Thoracic aorta (tissue), 2 donors: ENCODE measurements around the gene E4F1. TPM values are rescaled to one million over a fixed set of nuclear protein-coding genes. Genes with fewer than 3 reads are reported as not detected.

Experiments
- ATAC-seq: fragments of 150-250 bp; one replicate; pipeline ENCODE4 v1.8.0; 2017; ENCODE audit warnings: low read depth; ENCODE audit not compliant: insufficient number of reproducible peaks, low FRiP score
- DNase-seq: peaks from one replicate; pipeline ENCODE4 v3.0.0-alpha.2; 2020; ENCODE audit warnings: low spot score
- H3K27ac ChIP-seq, 2 donors: fragments of 200-600 bp; sonication (generic); 1 replicate in 1 of 2; 2 replicates in 1 of 2; pipeline ENCODE4 v1.5.1; 2016; ENCODE audit warnings: mild to moderate bottlenecking in 2 of 2, moderate library complexity in 2 of 2
- H3K27me3 ChIP-seq: fragments of 200-600 bp; sonication (generic); replicated peaks from 2 replicates; pipeline ENCODE4 v1.6.0; 2016; ENCODE audit warnings: mild to moderate bottlenecking; ENCODE audit not compliant: insufficient read depth
- H3K36me3 ChIP-seq: fragments of 200-600 bp; sonication (generic); one replicate; pipeline ENCODE4 v1.5.1; 2016
- H3K4me1 ChIP-seq, 2 donors: fragments of 200-600 bp; sonication (generic); 1 replicate in 1 of 2; 2 replicates in 1 of 2; pipeline versions ENCODE4 v1.5.1 to v1.6.0; 2016; ENCODE audit warnings: low read depth in 2 of 2, mild to moderate bottlenecking in 1 of 2; ENCODE audit not compliant: control insufficient read depth in 1 of 2
- H3K4me3 ChIP-seq: fragments of 200-600 bp; sonication (generic); 2 replicates; pipeline ENCODE4 v1.5.1; 2016; ENCODE audit warnings: mild to moderate bottlenecking
- H3K9me3 ChIP-seq: fragments of 200-600 bp; sonication (generic); 2 replicates; pipeline ENCODE4 v1.5.1; 2016
- total RNA-seq, 2 donors: library from RNA; depleted of rRNA; stranded (reverse); fragments of >200 nt; gene quantifications; one replicate each; pipeline versions ENCODE4 v1.1.0 to v1.2.3, GENCODE V29; 2016
- TF ChIP-seq, protein P1 (sequence below): fragments of 200-600 bp; sonication (generic); IDR thresholded peaks from one replicate; pipeline ENCODE4 v1.5.1; 2019; ENCODE audit warnings: antibody characterized with exemption

Gene E4F1
- total RNA-seq, 2 donors from 2014 or later: 44.0 to 50.2 TPM

DNA sequence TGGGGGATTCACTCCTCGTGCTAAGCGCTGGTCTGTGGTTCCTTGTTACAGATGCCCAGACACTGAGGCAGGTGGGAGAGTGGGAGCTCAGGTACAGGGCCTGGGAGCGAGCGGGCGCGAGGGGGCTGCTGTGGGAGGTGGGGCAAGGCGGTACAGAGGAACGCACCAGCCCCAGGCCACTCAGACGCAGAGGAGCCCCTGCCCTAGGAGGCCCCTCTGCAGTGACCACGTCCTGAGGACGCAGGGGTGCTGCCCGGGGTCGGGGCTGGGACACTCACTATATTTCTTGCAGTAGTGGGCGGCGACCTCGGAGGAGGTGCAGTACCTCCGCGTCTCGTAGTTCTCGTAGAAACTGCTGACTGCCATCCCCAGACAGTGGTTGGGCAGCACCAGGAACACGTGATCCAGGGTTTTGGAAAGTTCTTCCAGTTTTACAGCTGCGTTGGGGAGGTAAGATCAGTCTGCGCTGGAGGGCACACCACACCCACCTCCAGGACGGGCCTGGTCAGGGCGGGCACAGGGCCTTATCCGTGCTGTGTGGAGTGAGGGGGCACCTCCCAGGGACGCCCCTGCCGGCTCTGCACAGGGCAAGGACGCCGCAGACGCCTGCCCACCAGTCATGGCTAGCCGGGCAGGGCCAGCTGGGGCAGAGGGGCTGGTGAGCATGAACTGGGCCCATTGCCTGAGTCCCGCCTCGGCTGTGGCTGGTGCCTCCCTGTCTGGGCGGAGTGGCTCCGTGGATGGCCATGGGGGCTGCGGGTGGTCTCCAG, 60.8 kb downstream of the E4F1 start:
- ATAC-seq: no peak
- no peak for DNase-seq
- peaks cover 14% of the 10 kb centered on the region for H3K36me3 ChIP-seq

DNA sequence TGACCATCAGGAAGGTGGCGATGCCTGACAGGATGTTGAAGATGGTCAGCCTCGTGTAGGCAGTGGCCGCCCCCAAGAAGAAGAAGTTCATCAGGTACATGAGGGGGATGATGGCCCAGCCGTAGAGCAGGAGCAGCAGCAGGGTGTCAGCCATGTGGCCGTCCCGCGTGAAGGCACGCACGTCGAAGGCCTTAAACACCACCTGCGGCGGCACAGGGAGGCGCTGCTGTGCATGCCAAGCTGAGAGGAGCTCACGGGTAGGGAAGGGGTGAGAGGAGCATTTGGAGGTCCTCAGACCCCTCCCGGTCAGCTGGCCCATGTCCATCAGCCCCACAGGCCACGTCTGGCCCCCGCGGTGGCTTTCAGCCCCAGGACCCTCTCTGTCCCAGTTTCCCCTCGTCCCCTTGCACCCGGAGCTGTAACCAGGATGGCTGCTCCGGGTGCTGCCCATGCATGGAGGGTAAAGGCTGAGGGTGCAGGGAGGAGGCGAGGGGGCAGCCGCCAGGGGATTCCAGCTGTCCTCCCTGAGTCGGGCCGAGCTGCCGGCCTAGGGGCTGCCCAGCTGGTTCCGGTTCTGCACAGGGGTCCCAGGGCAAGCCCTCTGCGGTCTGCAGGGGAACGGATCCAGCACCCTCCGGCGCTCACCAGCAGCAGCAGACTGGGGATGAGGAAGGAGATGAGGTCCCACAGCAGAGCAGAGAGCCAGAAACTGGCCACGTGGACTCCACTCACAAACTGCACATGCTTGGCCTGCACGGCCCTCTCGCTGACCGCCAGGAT, 61.6 kb downstream of the E4F1 start:
- Histone ChIP-seq H3K27ac (no peak overlapping the region), H3K4me1 (no peaks in the 10 kb centered on the region), H3K9me3 (no peaks in the 10 kb centered on the region), H3K4me3 (no peak overlapping the region), H3K27me3 (no peaks in the 10 kb centered on the region), H3K36me3 (peaks cover 14% of the 10 kb centered on the region)
- ATAC-seq: no peak
- TF ChIP-seq, protein P1, sequence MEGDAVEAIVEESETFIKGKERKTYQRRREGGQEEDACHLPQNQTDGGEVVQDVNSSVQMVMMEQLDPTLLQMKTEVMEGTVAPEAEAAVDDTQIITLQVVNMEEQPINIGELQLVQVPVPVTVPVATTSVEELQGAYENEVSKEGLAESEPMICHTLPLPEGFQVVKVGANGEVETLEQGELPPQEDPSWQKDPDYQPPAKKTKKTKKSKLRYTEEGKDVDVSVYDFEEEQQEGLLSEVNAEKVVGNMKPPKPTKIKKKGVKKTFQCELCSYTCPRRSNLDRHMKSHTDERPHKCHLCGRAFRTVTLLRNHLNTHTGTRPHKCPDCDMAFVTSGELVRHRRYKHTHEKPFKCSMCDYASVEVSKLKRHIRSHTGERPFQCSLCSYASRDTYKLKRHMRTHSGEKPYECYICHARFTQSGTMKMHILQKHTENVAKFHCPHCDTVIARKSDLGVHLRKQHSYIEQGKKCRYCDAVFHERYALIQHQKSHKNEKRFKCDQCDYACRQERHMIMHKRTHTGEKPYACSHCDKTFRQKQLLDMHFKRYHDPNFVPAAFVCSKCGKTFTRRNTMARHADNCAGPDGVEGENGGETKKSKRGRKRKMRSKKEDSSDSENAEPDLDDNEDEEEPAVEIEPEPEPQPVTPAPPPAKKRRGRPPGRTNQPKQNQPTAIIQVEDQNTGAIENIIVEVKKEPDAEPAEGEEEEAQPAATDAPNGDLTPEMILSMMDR: no peak
- DNase-seq: no peak

More for the DNA sequence above, 60.8 kb downstream of the E4F1 start:
- H3K4me3 ChIP-seq: no peak overlapping the region
- H3K9me3 ChIP-seq: no peaks in the 10 kb centered on the region
- H3K4me1 ChIP-seq: no peaks in the 10 kb centered on the region
- no peaks in the 10 kb centered on the region for H3K27me3 ChIP-seq
- TF ChIP-seq, protein P1: no peak
- no peak overlapping the region for H3K27ac ChIP-seq

Other genes with a start within 250 kb of the E4F1 start
- not detected for gene NOXO1, start 242.1 kb upstream of the E4F1 start, total RNA-seq
- gene GFER, start 239.4 kb upstream of the E4F1 start, total RNA-seq: 10 to 100 TPM; 12.4 to 14.6 TPM
- 1 to 10 TPM in 1 of 2 donors, under 1 TPM in 1; 0.49 to 1.5 TPM for gene SYNGR3, start 233.6 kb upstream of the E4F1 start, total RNA-seq
- 10 to 100 TPM; 65.8 to 68.5 TPM for gene ZNF598, start 213.8 kb upstream of the E4F1 start, total RNA-seq
- gene NPW, start 203.8 kb upstream of the E4F1 start, total RNA-seq: not detected
- 10 to 100 TPM; 66.0 to 84.1 TPM for gene NHERF2, start 196.7 kb upstream of the E4F1 start, total RNA-seq
- 10 to 100 TPM in 1 of 2 donors, 1 to 10 TPM in 1; 7.7 to 13.4 TPM for gene NTHL1, start 175.8 kb upstream of the E4F1 start, total RNA-seq
- gene TSC2, start 175.6 kb upstream of the E4F1 start, total RNA-seq: 100 to 1,000 TPM; 112 to 123 TPM
- gene PKD1, start 87.7 kb upstream of the E4F1 start, total RNA-seq: 1,000 to 10,000 TPM in 1 of 2 donors, 100 to 1,000 TPM in 1; 838 to 1,071 TPM
- gene RAB26, start 75.0 kb upstream of the E4F1 start, total RNA-seq: not detected
- 10 to 100 TPM; 34.1 to 54.8 TPM for gene TRAF7, start 67.8 kb upstream of the E4F1 start, total RNA-seq
- gene CASKIN1, start 27.0 kb upstream of the E4F1 start, total RNA-seq: not detected
- gene MLST8, start 18.1 kb upstream of the E4F1 start, total RNA-seq: 10 to 100 TPM; 13.7 to 47.7 TPM
- gene BRICD5, start 12.7 kb upstream of the E4F1 start, total RNA-seq: 10 to 100 TPM; 11.4 to 43.1 TPM
- 10 to 100 TPM in 1 of 2 donors, 1 to 10 TPM in 1; 9.1 to 19.5 TPM for gene PGP, start 8.8 kb upstream of the E4F1 start, total RNA-seq
- gene DNASE1L2, start 12.9 kb downstream of the E4F1 start, total RNA-seq: 10 to 100 TPM in 1 of 2 donors, 1 to 10 TPM in 1; 2.3 to 10.7 TPM
- 10 to 100 TPM; 29.3 to 39.1 TPM for gene ECI1, start 28.0 kb downstream of the E4F1 start, total RNA-seq
- 100 to 1,000 TPM in 1 of 2 donors, 10 to 100 TPM in 1; 94.5 to 157 TPM for gene RNPS1, start 44.5 kb downstream of the E4F1 start, total RNA-seq
- gene ABCA3, start 117.1 kb downstream of the E4F1 start, total RNA-seq: 10 to 100 TPM; 16.4 to 25.2 TPM
- 1 to 10 TPM in 1 of 2 donors, under 1 TPM in 1; 0.68 to 1.5 TPM for gene CCNF, start 205.9 kb downstream of the E4F1 start, total RNA-seq
- gene TEDC2, start 236.5 kb downstream of the E4F1 start, total RNA-seq: under 1 TPM in 1 of 2 donors, not detected in 1; 0.27 TPM
- under 1 TPM in 1 of 2 donors, not detected in 1; 0.28 TPM for gene NTN3, start 247.7 kb downstream of the E4F1 start, total RNA-seq